Ovary (tissue), 9 donors: ENCODE measurements around the gene KAT14. TPM values are rescaled to one million over a fixed set of nuclear protein-coding genes. Genes with fewer than 3 reads are reported as not detected.
"Not testable (repeated sequence)": the region's sequence is repeated elsewhere in the genome, so short reads cannot be mapped to it uniquely, and the experiment has no call there.

Source experiments
- DNase-seq, 5 donors: peaks; one replicate each; pipeline ENCODE4 v3.0.0-alpha.2; 2019 to 2020
- H3K27ac ChIP-seq, 2 donors: fragments of 200-600 bp; one replicate each; pipeline versions ENCODE4 v1.5.1 to v1.8.0; 2019 to 2022
- H3K27me3 ChIP-seq: fragments of 200-600 bp; one replicate; pipeline ENCODE4 v1.8.0; 2022
- H3K36me3 ChIP-seq: fragments of 200-600 bp; sonication (generic); one replicate; pipeline ENCODE4 v1.5.1; 2019
- H3K4me1 ChIP-seq: one replicate; pipeline ENCODE4 v1.8.1; 2013; ENCODE audit warnings: mild to moderate bottlenecking, moderate library complexity; ENCODE audit not compliant: insufficient read depth
- H3K4me3 ChIP-seq: fragments of 200-600 bp; sonication (generic); one replicate; pipeline ENCODE4 v1.5.1; 2017
- H3K9me3 ChIP-seq, 2 donors: fragments of 200-600 bp in 1 of 2; sonication (generic) in 1 of 2; one replicate each; pipeline versions ENCODE4 v1.5.1 to v1.8.1; 2013 to 2019; ENCODE audit warnings: mild to moderate bottlenecking in 1 of 2, moderate library complexity in 1 of 2
- CTCF ChIP-seq, 3 donors: fragments of 450-650 bp in 2 of 3; fragments of 200-600 bp in 1 of 3; IDR thresholded peaks; one replicate each; pipeline versions ENCODE4 v1.5.1 to v1.8.0; 2016 to 2022; ENCODE audit warnings: antibody characterized with exemption in 3 of 3, mild to moderate bottlenecking in 1 of 3
- EP300 ChIP-seq: sonication (generic); formaldehyde crosslinking; IDR thresholded peaks from one replicate; pipeline ENCODE4 v1.6.1; 2017; ENCODE audit warnings: antibody characterized with exemption
- POLR2A ChIP-seq: fragments of 450-650 bp; IDR thresholded peaks from one replicate; pipeline ENCODE4 v1.6.1; 2017; ENCODE audit warnings: antibody characterized with exemption, mild to moderate bottlenecking, moderate library complexity
- WGBS, 3 donors: extraction: QIAGEN DNeasy Blood & Tissue Kit in 1 of 3; methylation state at CpG; one replicate each; pipeline versions ENCODE4 v1.1.5 to v1.1.7; 2013 to 2017; 5-methylcytosine and 5-hydroxymethylcytosine counted together
- intact Hi-C, 4 donors: fragments of 100-400 bp; cut with DNase I; formaldehyde crosslinking; loops; one replicate each; pipeline versions ENCODE4 v1.11.0 to v1.15.1; 2022 to 2023
- polyA plus RNA-seq, 2 donors: library from polyadenylated mRNA; stranded (reverse); fragments of 200-250 nt in 1 of 2; fragments of 350-450 nt in 1 of 2; fragmentation: Illumina TruSeq in 1 of 2; extraction: RNeasy Lipid Tissue Mini Kit (QIAGEN cat#74804) in 1 of 2; gene quantifications; one replicate each; pipeline ENCODE4 v1.2.3, GENCODE V29; 2013 to 2014
- total RNA-seq, 7 donors: library from RNA; depleted of rRNA in 2 of 7; stranded (reverse); fragments of >200 nt in 2 of 7; fragmentation: NEBNext Ultra II Directional in 3 of 7; extraction: Animal tissue kit (Norgen Biotek cat#: 25700) in 3 of 7; gene quantifications; one replicate each; pipeline versions ENCODE4 v1.1.0 to v1.2.4, GENCODE V29; 2016 to 2023
- donor health status: DM: no; HTN: no; CAD: no; lungs with moderate emphysema.
- donor health status: DM: no; HTN: no; CAD: no.
- donor health status: Bipolar disorder and iron deficiency.
- donor health status: DM: yes; HTN: yes; CAD: no.
- donor health status: DM: no; HTN: no; CAD: no.
- donor health status: DM: yes; HTN: yes; CAD: no.

The KAT14 gene
- total and polyA plus RNA-seq, 9 donors, result 10.0 to 19.5 (median 14.8) TPM

- no peak overlapping the region for H3K27ac ChIP-seq
- H3K4me1 ChIP-seq, result no peaks in the 10 kb centered on the region
- no peak overlapping the region for H3K4me3 ChIP-seq
- TF ChIP-seq CTCF (IDR thresholded peaks at IDR 0.05) (no peak), POLR2A (no peak), EP300 (no peak)
- 92 to 95% (median 95%) methylated on average over 8 of the region's 8 CpGs for WGBS, 3 donors
- H3K36me3 ChIP-seq, result no peaks in the 10 kb centered on the region
- H3K9me3 ChIP-seq, result no peaks in the 10 kb centered on the region
- intact Hi-C loops, result no loop called here
- no peaks in the 10 kb centered on the region for H3K27me3 ChIP-seq
- DNase-seq, result no peak
Measured at GRCh38 chr20:18176318-18176785, 38.7 kb downstream of the KAT14 start.

GRCh38 chr20:18180366-18180765 is 42.7 kb downstream of the KAT14 start:
- H3K4me3 ChIP-seq, H3K9me3 ChIP-seq, H3K27ac ChIP-seq, H3K27me3 ChIP-seq, intact Hi-C loops, H3K36me3 ChIP-seq, H3K4me1 ChIP-seq, DNase-seq: not testable (repeated sequence)

GRCh38 chr20:18180815-18181214 is 43.2 kb downstream of the KAT14 start:
- no peak for DNase-seq
- TF ChIP-seq CTCF (IDR thresholded peaks at IDR 0.05) (no peak), EP300 (no peak), POLR2A (no peak)
- 38 to 94% (median 49%) methylated on average over 1 of the region's 1 CpG for WGBS, 3 donors
- Histone ChIP-seq H3K27ac (no peak overlapping the region), H3K4me1 (no peaks in the 10 kb centered on the region), H3K9me3 (no peaks in the 10 kb centered on the region), H3K36me3 (no peaks in the 10 kb centered on the region), H3K27me3 (no peaks in the 10 kb centered on the region), H3K4me3 (no peak overlapping the region)
- intact Hi-C loops, result no loop called here

GRCh38 chr20:18187020-18187419 is 49.4 kb downstream of the KAT14 start:
- no peak overlapping the region for H3K27ac ChIP-seq
- H3K4me1 ChIP-seq, result no peaks in the 10 kb centered on the region
- TF ChIP-seq POLR2A (no peak), CTCF (IDR thresholded peaks at IDR 0.05) (no peak), EP300 (no peak)
- no peak for DNase-seq
- no peaks in the 10 kb centered on the region for H3K27me3 ChIP-seq
- WGBS, 3 donors, result 48 to 72% (median 56%) methylated on average over 5 of the region's 5 CpGs
- intact Hi-C loops, result no loop called here
- no peaks in the 10 kb centered on the region for H3K9me3 ChIP-seq
- no peaks in the 10 kb centered on the region for H3K36me3 ChIP-seq
- H3K4me3 ChIP-seq, result no peak overlapping the region

- DNase-seq, result no peak
- no peak overlapping the region for H3K4me3 ChIP-seq
- H3K36me3 ChIP-seq, result no peaks in the 10 kb centered on the region
- H3K27ac ChIP-seq, result no peak overlapping the region
- 5 to 26% (median 10%) methylated on average over 3 of the region's 3 CpGs for WGBS, 3 donors
- no peaks in the 10 kb centered on the region for H3K27me3 ChIP-seq
- no peaks in the 10 kb centered on the region for H3K4me1 ChIP-seq
- no peaks in the 10 kb centered on the region for H3K9me3 ChIP-seq
- intact Hi-C loops, result loop anchor here in 1 of 4 donors (2.0 kb wide), 1 partner anchor 48 kb away; no protein-coding TSS in a partner anchor
- TF ChIP-seq CTCF (IDR thresholded peaks at IDR 0.05) (no peak), POLR2A (no peak), EP300 (no peak)
Measured at GRCh38 chr20:18188434-18188833, 50.8 kb downstream of the KAT14 start.
